Activated naive CD4-positive, alpha-beta T cell treated with anti-CD3 and anti-CD28 coated beads, Interleukin-2, amount 10 ng/mL, durations not matched to agents 7 days and 5 days (primary cell): ENCODE measurements around the gene RBM5.
A peak's percentile ranks its signal among the peaks of the same experiment; 100 is the strongest.

Source experiments
- CTCF ChIA-PET: fragments of 350-600 bp; sonication (Branson Sonifier 250); formaldehyde crosslinking; loops from one replicate; lab custom pipeline; 2021; ENCODE audit warnings: antibody characterized with exemption; lab: Charles Lee
- DNase-seq: peaks from one replicate; pipeline ENCODE4 v3.0.0-alpha.2; 2020
- H3K27ac Mint-ChIP-seq: one replicate; pipeline ENCODE4 v1.8.0; 2021; ENCODE audit warnings: mild to moderate bottlenecking, moderate library complexity, mixed read lengths
- H3K27me3 Mint-ChIP-seq: one replicate; pipeline ENCODE4 v1.8.0; 2021; ENCODE audit warnings: mild to moderate bottlenecking, mixed read lengths
- H3K36me3 Mint-ChIP-seq: one replicate; pipeline ENCODE4 v1.8.0; 2021; ENCODE audit warnings: mixed read lengths
- H3K4me1 Mint-ChIP-seq: one replicate; pipeline ENCODE4 v1.8.0; 2021; ENCODE audit warnings: mixed read lengths
- H3K4me3 Mint-ChIP-seq: one replicate; pipeline ENCODE4 v1.8.0; 2021; ENCODE audit warnings: mild to moderate bottlenecking, moderate library complexity, mixed read lengths
- H3K9me3 Mint-ChIP-seq: one replicate; pipeline ENCODE4 v1.8.0; 2021; ENCODE audit warnings: mixed read lengths

The RBM5 gene

GRCh38 chr3:50124052-50124799, 35.5 kb downstream of the RBM5 start:
- DNase-seq: no peak
- peaks cover 3% of the 10 kb centered on the region for H3K27me3 Mint-ChIP-seq
- CTCF ChIA-PET: interaction anchor here (1.2 to 1.8 kb wide), 2 partner anchors 10 to 57 kb away, joined by 3 to 4 read pairs; no protein-coding TSS in a partner anchor
- peaks cover 5% of the 10 kb centered on the region for H3K36me3 Mint-ChIP-seq
- no peaks in the 10 kb centered on the region for H3K9me3 Mint-ChIP-seq
- H3K4me3 Mint-ChIP-seq: no peak overlapping the region
- no peaks in the 10 kb centered on the region for H3K4me1 Mint-ChIP-seq
- H3K27ac Mint-ChIP-seq: no peak overlapping the region

GRCh38 chr3:50124800-50125178, 36.1 kb downstream of the RBM5 start:
- DNase-seq: no peak
- CTCF ChIA-PET: no interaction called here
- H3K4me1 Mint-ChIP-seq: no peaks in the 10 kb centered on the region
- no peaks in the 10 kb centered on the region for H3K9me3 Mint-ChIP-seq
- peaks cover 3% of the 10 kb centered on the region for H3K27me3 Mint-ChIP-seq
- H3K4me3 Mint-ChIP-seq: no peak overlapping the region
- H3K27ac Mint-ChIP-seq: peak overlapping the region; percentile 28
- peaks cover 3% of the 10 kb centered on the region for H3K36me3 Mint-ChIP-seq

GRCh38 chr3:50125541-50126286, 37.0 kb downstream of the RBM5 start:
- no peak overlapping the region for H3K4me3 Mint-ChIP-seq
- H3K36me3 Mint-ChIP-seq: peaks cover 1% of the 10 kb centered on the region
- H3K4me1 Mint-ChIP-seq: no peaks in the 10 kb centered on the region
- no peak overlapping the region for H3K27ac Mint-ChIP-seq
- H3K27me3 Mint-ChIP-seq: peaks cover 6% of the 10 kb centered on the region
- no peaks in the 10 kb centered on the region for H3K9me3 Mint-ChIP-seq
- CTCF ChIA-PET: no interaction called here
- DNase-seq: peak; percentile 20

DNA sequence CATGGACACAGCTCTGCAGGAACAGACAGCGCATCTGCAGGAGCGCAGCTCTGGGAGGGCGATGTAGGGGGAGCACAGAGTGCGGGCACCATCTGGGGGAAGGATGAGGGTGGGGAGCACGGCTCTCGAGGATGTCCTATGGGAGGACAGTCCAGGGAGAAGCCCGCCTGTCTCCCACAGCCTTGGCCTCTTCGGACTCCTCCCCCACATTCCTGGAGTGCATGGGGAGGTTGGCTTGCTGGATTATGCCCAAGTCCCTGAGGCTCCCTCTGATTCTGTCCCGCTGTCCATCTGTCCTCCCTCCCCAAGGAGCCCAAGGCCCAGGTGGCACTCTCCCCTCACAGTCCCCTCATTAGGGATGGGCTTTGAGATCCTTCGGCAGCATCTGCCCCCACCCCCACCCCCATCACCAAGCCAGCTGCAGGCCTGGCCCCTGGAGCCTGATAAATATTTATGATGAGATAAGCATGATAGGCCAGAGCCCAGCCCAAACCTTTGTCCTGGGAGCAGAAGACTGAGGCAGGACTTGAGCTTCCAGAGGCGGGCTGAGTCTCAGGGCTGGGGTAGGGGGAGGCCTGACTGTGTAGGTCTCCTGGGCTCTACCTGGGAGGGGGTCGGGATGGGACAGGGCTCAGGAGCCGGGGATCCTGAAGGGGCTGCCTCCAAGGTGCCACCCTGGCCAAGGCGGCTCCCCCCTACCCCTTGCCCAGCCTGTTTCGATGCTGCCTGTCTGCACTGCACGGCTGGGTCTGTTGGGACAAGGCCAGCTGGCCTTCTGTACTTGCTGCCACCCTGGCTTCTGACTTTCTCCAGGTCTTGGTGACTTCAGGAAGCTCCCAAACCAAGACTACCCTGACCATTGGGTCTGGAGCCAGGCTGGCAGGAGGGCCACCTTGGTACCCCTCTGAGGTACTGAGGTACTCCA, 37.8 kb downstream of the RBM5 start:
- no peak for DNase-seq
- H3K4me3 Mint-ChIP-seq: no peak overlapping the region

DNA sequence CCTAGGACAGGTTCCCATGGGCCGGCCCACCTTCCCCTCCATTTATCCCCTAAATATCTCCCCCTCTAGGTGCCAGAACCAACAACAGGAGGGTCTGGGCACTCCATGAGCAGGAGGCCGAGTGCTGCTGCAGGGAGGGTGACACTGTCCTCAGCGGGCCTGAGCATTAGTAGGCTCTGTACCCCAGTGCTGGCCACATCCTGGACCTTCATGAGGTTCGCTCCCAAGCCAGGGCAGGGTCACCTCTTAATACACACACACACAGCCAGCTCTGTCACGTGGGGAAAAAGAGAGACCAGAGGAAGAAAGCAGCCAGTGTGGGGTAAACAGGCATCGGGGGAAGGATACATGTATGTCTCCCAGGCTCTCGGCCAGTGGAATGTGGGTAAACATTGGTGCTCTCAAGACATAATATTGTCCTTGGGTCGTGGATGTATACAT, 38.6 kb downstream of the RBM5 start:
- H3K27me3 Mint-ChIP-seq: peaks cover 9% of the 10 kb centered on the region
- CTCF ChIA-PET: interaction anchor here (1.5 kb wide), 1 partner anchor 9 kb away, joined by 3 read pairs; no protein-coding TSS in a partner anchor
- H3K4me3 Mint-ChIP-seq: no peak overlapping the region
- no peaks in the 10 kb centered on the region for H3K4me1 Mint-ChIP-seq
- H3K27ac Mint-ChIP-seq: no peak overlapping the region
- H3K9me3 Mint-ChIP-seq: no peaks in the 10 kb centered on the region
- no peaks in the 10 kb centered on the region for H3K36me3 Mint-ChIP-seq
- no peak for DNase-seq

More for the DNA sequence above, 37.8 kb downstream of the RBM5 start:
- no peak overlapping the region for H3K27ac Mint-ChIP-seq
- peaks cover 6% of the 10 kb centered on the region for H3K27me3 Mint-ChIP-seq
- no peaks in the 10 kb centered on the region for H3K9me3 Mint-ChIP-seq
- CTCF ChIA-PET: interaction anchor here (1.5 kb wide), 1 partner anchor 10 kb away, joined by 3 read pairs; no protein-coding TSS in a partner anchor
- no peaks in the 10 kb centered on the region for H3K4me1 Mint-ChIP-seq
- H3K36me3 Mint-ChIP-seq: peaks cover 1% of the 10 kb centered on the region

- Mint-ChIP-seq H3K4me1 (no peaks in the 10 kb centered on the region), H3K36me3 (no peaks in the 10 kb centered on the region), H3K4me3 (no peak overlapping the region), H3K27me3 (peaks cover 15% of the 10 kb centered on the region), H3K9me3 (no peaks in the 10 kb centered on the region), H3K27ac (no peak overlapping the region)
- CTCF ChIA-PET: interaction anchor here (1.4 to 1.5 kb wide), 2 partner anchors 7 to 8 kb away, joined by 3 read pairs; no protein-coding TSS in a partner anchor
- DNase-seq: no peak
Measured at GRCh38 chr3:50128001-50128400, 39.3 kb downstream of the RBM5 start.

GRCh38 chr3:50130436-50130835, 41.7 kb downstream of the RBM5 start:
- Mint-ChIP-seq H3K4me3 (no peak overlapping the region), H3K27me3 (peaks cover 38% of the 10 kb centered on the region), H3K4me1 (no peaks in the 10 kb centered on the region), H3K27ac (no peak overlapping the region), H3K9me3 (no peaks in the 10 kb centered on the region), H3K36me3 (no peaks in the 10 kb centered on the region)
- CTCF ChIA-PET: no interaction called here
- DNase-seq: no peak

DNA sequence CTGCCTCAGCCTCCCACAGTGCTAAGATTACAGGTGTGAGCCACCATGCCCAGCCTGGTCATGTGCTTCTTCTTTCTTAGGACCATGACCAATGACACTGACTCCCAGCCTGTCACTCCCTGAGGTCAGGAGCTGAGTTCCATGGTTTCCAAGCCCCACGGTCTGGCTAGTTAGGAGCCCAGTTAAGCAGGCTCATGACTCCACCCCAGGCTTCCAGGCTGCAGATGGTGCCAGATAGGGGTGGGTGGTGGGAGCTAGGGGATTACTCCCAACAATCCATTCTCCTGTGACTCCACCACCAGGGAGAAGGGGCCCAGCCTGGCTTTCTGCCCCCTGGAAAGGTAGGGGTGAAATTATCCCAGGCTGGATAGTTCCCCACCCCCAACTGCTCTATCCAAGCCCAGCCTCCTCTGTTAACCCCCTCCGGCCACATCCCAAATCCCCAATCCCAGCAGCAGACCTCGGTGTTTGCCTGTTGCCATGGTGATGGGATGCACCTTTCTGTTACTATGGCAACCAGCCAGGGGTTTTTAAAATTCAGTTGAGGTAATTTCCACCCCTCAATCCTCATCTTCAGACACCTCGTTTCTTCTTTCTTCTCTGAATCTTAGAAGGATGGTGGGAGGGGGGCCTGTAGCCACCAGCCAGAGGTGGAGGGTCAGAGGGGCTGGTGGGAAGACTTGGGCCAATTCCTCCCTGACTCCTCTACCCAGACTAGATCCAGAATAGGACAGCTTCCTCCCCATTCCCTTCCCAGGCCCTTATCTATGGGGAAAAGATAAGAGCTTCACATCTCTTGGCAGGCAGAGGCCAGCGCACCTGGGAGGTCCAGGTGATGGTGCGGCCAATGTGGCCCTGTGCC, 43.9 kb downstream of the RBM5 start:
- H3K27ac Mint-ChIP-seq: no peak overlapping the region
- H3K27me3 Mint-ChIP-seq: peaks cover 57% of the 10 kb centered on the region
- CTCF ChIA-PET: interaction anchor here (0.8 to 1.4 kb wide), 2 partner anchors 10 to 62 kb away, joined by 3 read pairs; no protein-coding TSS in a partner anchor
- no peak for DNase-seq
- H3K36me3 Mint-ChIP-seq: no peaks in the 10 kb centered on the region
- H3K9me3 Mint-ChIP-seq: no peaks in the 10 kb centered on the region
- no peak overlapping the region for H3K4me3 Mint-ChIP-seq
- H3K4me1 Mint-ChIP-seq: no peaks in the 10 kb centered on the region

- H3K27ac Mint-ChIP-seq: no peak overlapping the region
- CTCF ChIA-PET: interaction anchor here (0.8 to 1.4 kb wide), 2 partner anchors 11 to 62 kb away, joined by 3 read pairs; no protein-coding TSS in a partner anchor
- H3K27me3 Mint-ChIP-seq: peaks cover 63% of the 10 kb centered on the region
- no peaks in the 10 kb centered on the region for H3K9me3 Mint-ChIP-seq
- peaks cover 2% of the 10 kb centered on the region for H3K4me1 Mint-ChIP-seq
- no peaks in the 10 kb centered on the region for H3K36me3 Mint-ChIP-seq
- no peak for DNase-seq
- H3K4me3 Mint-ChIP-seq: no peak overlapping the region
Measured at GRCh38 chr3:50133283-50133615, 44.5 kb downstream of the RBM5 start.

GRCh38 chr3:50134367-50134766, 45.6 kb downstream of the RBM5 start:
- Mint-ChIP-seq H3K4me1 (peaks cover 11% of the 10 kb centered on the region), H3K4me3 (no peak overlapping the region), H3K27ac (no peak overlapping the region), H3K9me3 (no peaks in the 10 kb centered on the region), H3K36me3 (no peaks in the 10 kb centered on the region), H3K27me3 (peaks cover 69% of the 10 kb centered on the region)
- DNase-seq: no peak
- CTCF ChIA-PET: interaction anchor here (1.3 to 1.4 kb wide), 2 partner anchors 11 to 60 kb away, joined by 3 to 4 read pairs; no protein-coding TSS in a partner anchor

DNA sequence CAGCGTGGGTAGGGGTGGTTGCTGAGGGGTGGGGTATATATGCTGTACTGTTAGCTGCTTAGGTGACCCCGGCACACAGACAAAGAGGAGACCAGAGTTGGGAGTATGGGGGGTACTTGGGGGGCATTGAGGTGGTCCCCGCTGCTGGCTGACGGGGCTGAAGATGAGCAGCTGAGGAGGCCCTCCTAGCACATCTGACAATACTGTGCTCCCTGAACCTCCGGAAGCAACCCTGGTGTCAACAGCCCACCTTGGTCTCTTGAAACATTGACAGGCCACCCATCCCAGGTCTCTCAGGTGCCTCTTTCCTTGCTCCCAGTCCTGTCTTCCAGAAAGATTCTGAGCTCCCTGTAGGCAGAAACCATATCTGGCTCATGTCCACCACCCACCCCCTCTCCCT, 47.2 kb downstream of the RBM5 start:
- Mint-ChIP-seq H3K27me3 (peaks cover 75% of the 10 kb centered on the region), H3K4me3 (no peak overlapping the region), H3K36me3 (no peaks in the 10 kb centered on the region), H3K9me3 (no peaks in the 10 kb centered on the region), H3K27ac (no peak overlapping the region), H3K4me1 (peaks cover 11% of the 10 kb centered on the region)
- CTCF ChIA-PET: interaction anchor here (1.1 to 1.6 kb wide), 4 partner anchors 9 to 90 kb away, joined by 3 to 4 read pairs (median 4); no protein-coding TSS in a partner anchor
- no peak for DNase-seq

- H3K4me1 Mint-ChIP-seq: peaks cover 11% of the 10 kb centered on the region
- H3K27me3 Mint-ChIP-seq: peaks cover 81% of the 10 kb centered on the region
- no peak overlapping the region for H3K4me3 Mint-ChIP-seq
- no peak for DNase-seq
- CTCF ChIA-PET: interaction anchor here (1.1 to 1.6 kb wide), 4 partner anchors 10 to 89 kb away, joined by 3 to 4 read pairs (median 4); no protein-coding TSS in a partner anchor
- H3K27ac Mint-ChIP-seq: no peak overlapping the region
- no peaks in the 10 kb centered on the region for H3K36me3 Mint-ChIP-seq
- H3K9me3 Mint-ChIP-seq: no peaks in the 10 kb centered on the region
Measured at GRCh38 chr3:50136714-50137405, 48.1 kb downstream of the RBM5 start.
